H1 (cell line): ENCODE measurements around the gene TGM2.

Source experiments
- ATF3 ChIP-seq: IDR thresholded peaks from 2 replicates; pipeline ENCODE4 v1.6.1; 2011; ENCODE audit warnings: low read depth, mild to moderate bottlenecking, low read length; ENCODE audit not compliant: insufficient read depth
- BCL11A ChIP-seq, 2 experiments: IDR thresholded peaks; one replicate each; pipeline ENCODE4 v1.6.1; 2011; ENCODE audit warnings: low read depth in 2 of 2, low read length in 2 of 2, mild to moderate bottlenecking in 2 of 2
- BRCA1 ChIP-seq: IDR thresholded peaks from 2 replicates; pipeline ENCODE4 v1.6.1; 2012; ENCODE audit warnings: low read depth, low read length, improper control_type of control experiment
- CHD1 ChIP-seq: IDR thresholded peaks from 2 replicates; pipeline ENCODE4 v1.6.1; 2012; ENCODE audit warnings: low read depth, low read length, improper control_type of control experiment
- CTCF ChIP-seq, 3 experiments: IDR thresholded peaks; 1 replicate in 2 of 3; 2 replicates in 1 of 3; pipeline versions ENCODE4 v1.5.1 to v1.6.1; 2011; ENCODE audit warnings: low read length in 3 of 3, mild to moderate bottlenecking in 3 of 3, inconsistent platforms in 2 of 3, low read depth in 1 of 3, moderate library complexity in 1 of 3; ENCODE audit not compliant: insufficient read depth in 1 of 3; ENCODE audit errors: control extremely low read depth in 1 of 3
- E2F6 ChIP-seq: IDR thresholded peaks from 2 replicates; pipeline ENCODE4 v1.6.1; 2012; ENCODE audit warnings: inconsistent platforms
- EZH2 ChIP-seq: fragments of 200-600 bp; sonication (generic); IDR thresholded peaks from 2 replicates; pipeline ENCODE4 v1.7.1; 2012; ENCODE audit warnings: low read depth, mild to moderate bottlenecking, moderate library complexity, low read length, inconsistent platforms; ENCODE audit not compliant: severe bottlenecking
- JUND ChIP-seq: IDR thresholded peaks from 2 replicates; pipeline ENCODE4 v1.6.1; 2011; ENCODE audit warnings: mild to moderate bottlenecking, improper control_type of control experiment, low read length
- KDM5A ChIP-seq: fragments of 200-600 bp; IDR thresholded peaks from 2 replicates; pipeline ENCODE4 v1.7.1; 2012; ENCODE audit warnings: mild to moderate bottlenecking, low read length, inconsistent platforms, mixed read lengths
- POLR2A ChIP-seq, 2 experiments: IDR thresholded peaks; 1 replicate in 1 of 2; 2 replicates in 1 of 2; pipeline ENCODE4 v1.6.1; 2011; ENCODE audit warnings: low read depth in 2 of 2, low read length in 2 of 2, mild to moderate bottlenecking in 2 of 2; ENCODE audit errors: control extremely low read depth in 1 of 2
- RAD21 ChIP-seq, 2 experiments: IDR thresholded peaks in 1 of 2; conservative IDR thresholded peaks in 1 of 2; 2 replicates each; pipeline ENCODE4 v1.6.1; 2011; ENCODE audit warnings: low read depth in 2 of 2, low read length in 2 of 2, improper control_type of control experiment in 1 of 2, inconsistent platforms in 1 of 2, mild to moderate bottlenecking in 1 of 2, moderate library complexity in 1 of 2
- SP1 ChIP-seq: IDR thresholded peaks from 2 replicates; pipeline ENCODE4 v1.6.1; 2011; ENCODE audit warnings: low read depth, low read length
- TBP ChIP-seq: IDR thresholded peaks from 2 replicates; pipeline ENCODE4 v1.6.1; 2011; ENCODE audit warnings: low read depth, low read length, improper control_type of control experiment
- TEAD4 ChIP-seq: IDR thresholded peaks from 2 replicates; pipeline ENCODE4 v1.6.1; 2012; ENCODE audit warnings: low read depth, low read length, inconsistent platforms, mixed read lengths

GRCh38 chr20:38147751-38148150 lies 17.3 kb downstream of the TGM2 start:
- TF ChIP-seq CTCF (IDR thresholded peaks at IDR 0.05; ENCODE audit: control extremely low read depth in 1 of 3, insufficient read depth in 1 of 3, low read depth in 1 of 3, low read length in 3 of 3) (no peak), CHD1 (no peak), E2F6 (no peak), BRCA1 (no peak), RAD21 (IDR thresholded peaks at IDR 0.05 in 1 of 2, conservative IDR thresholded peaks at IDR 0.05 in 1 of 2; ENCODE audit: low read depth in 2 of 2, low read length in 2 of 2) (no peak), SP1 (no peak), ATF3 (no peak), EZH2 (no peak), TBP (no peak), BCL11A (IDR thresholded peaks at IDR 0.05; ENCODE audit: low read depth in 2 of 2, low read length in 2 of 2) (no peak), JUND (no peak), KDM5A (no peak), POLR2A (IDR thresholded peaks at IDR 0.05; ENCODE audit: control extremely low read depth in 1 of 2, low read depth in 2 of 2, low read length in 2 of 2) (no peak), TEAD4 (no peak)
